ENCODE results near the gene MAP4K1. TPM values are rescaled to one million over a fixed set of nuclear protein-coding genes. Genes with fewer than 3 reads are reported as not detected.

Gene MAP4K1
- total RNA-seq, 1 donor, result 29.1 TPM

- Histone ChIP-seq H3K4me1 (ENCODE audit: insufficient read depth, low read length) (peaks cover 27% of the 10 kb centered on the region), H3K4me3 (ENCODE audit: low read length) (no peak overlapping the region), H3K27me3 (ENCODE audit: insufficient read depth, low read length) (peaks cover 2% of the 10 kb centered on the region), H3K9me3 (ENCODE audit: low read depth, low read length) (peaks cover 8% of the 10 kb centered on the region)
Measured at GRCh38 chr19:38539751-38540150, 78.0 kb downstream of the MAP4K1 start.

GRCh38 chr19:38538793-38539528, 78.8 kb downstream of the MAP4K1 start:
- H3K9me3 ChIP-seq (ENCODE audit: low read depth, low read length), result peaks cover 8% of the 10 kb centered on the region

DNA sequence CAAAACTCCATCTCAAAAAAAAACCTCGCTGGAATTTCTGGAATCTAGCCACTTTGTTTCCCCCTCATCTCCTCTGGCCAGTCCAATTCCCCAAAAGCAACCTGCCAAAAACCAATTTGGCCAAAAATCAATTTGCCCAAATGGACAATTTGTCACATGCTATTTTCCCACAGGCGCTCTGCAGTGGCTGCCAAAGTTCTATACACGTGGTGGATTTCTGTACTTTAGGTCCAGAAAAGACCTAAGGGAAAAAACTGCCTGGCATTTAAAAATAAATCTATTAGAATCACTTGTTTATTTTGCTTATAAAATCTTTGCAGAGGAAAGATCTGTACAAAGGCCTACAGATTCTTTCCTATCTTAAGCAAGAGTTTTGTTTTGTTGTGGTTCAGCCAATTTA, 79.4 kb downstream of the MAP4K1 start:
- Histone ChIP-seq H3K9me3 (ENCODE audit: low read depth, low read length) (peaks cover 8% of the 10 kb centered on the region), H3K4me3 (ENCODE audit: low read length) (no peak overlapping the region), H3K4me1 (ENCODE audit: insufficient read depth, low read length) (peaks cover 18% of the 10 kb centered on the region), H3K27me3 (ENCODE audit: insufficient read depth, low read length) (peaks cover 2% of the 10 kb centered on the region)

More at GRCh38 chr19:38538793-38539528, 78.8 kb downstream of the MAP4K1 start:
- H3K4me3 ChIP-seq (ENCODE audit: low read length), result no peak overlapping the region
- peaks cover 19% of the 10 kb centered on the region for H3K4me1 ChIP-seq (ENCODE audit: insufficient read depth, low read length)
- H3K27me3 ChIP-seq (ENCODE audit: insufficient read depth, low read length), result peaks cover 2% of the 10 kb centered on the region

Other genes with a start within 250 kb of the MAP4K1 start
- 88.1 TPM for gene PSMD8, start 243.4 kb downstream of the MAP4K1 start, total RNA-seq
- gene GGN, start 229.9 kb downstream of the MAP4K1 start, total RNA-seq, result not detected
- 0.10 TPM for gene SPRED3, start 229.3 kb downstream of the MAP4K1 start, total RNA-seq
- gene FAM98C, start 214.9 kb downstream of the MAP4K1 start, total RNA-seq, result 11.6 TPM
- gene RASGRP4, start 191.7 kb downstream of the MAP4K1 start, total RNA-seq, result 19.3 TPM
- gene RYR1, start 184.3 kb downstream of the MAP4K1 start, total RNA-seq, result 0.10 TPM
- 517 TPM for gene EIF3K, start 1.2 kb upstream of the MAP4K1 start, total RNA-seq
- 59.0 TPM for gene ACTN4, start 29.7 kb upstream of the MAP4K1 start, total RNA-seq
- gene CAPN12, start 126.5 kb upstream of the MAP4K1 start, total RNA-seq, result 1.8 TPM
- not detected for gene LGALS7, start 155.6 kb upstream of the MAP4K1 start, total RNA-seq
- gene LGALS7B, start 171.2 kb upstream of the MAP4K1 start, total RNA-seq, result not detected
- 0.21 TPM for gene LGALS4, start 195.0 kb upstream of the MAP4K1 start, total RNA-seq
- 14.3 TPM for gene ECH1, start 213.8 kb upstream of the MAP4K1 start, total RNA-seq
- gene HNRNPL, start 232.0 kb upstream of the MAP4K1 start, total RNA-seq, result 304 TPM

Measured in mononuclear cell (primary cell).